G401.6 (cell line): ENCODE data around the gene AURKAIP1.

Experiments
- FAIRE-seq: peaks from 2 replicates; lab custom pipeline; 2012; peaks lifted over from hg19 to GRCh38; lab: Jason Lieb, UNC

Gene AURKAIP1

DNA sequence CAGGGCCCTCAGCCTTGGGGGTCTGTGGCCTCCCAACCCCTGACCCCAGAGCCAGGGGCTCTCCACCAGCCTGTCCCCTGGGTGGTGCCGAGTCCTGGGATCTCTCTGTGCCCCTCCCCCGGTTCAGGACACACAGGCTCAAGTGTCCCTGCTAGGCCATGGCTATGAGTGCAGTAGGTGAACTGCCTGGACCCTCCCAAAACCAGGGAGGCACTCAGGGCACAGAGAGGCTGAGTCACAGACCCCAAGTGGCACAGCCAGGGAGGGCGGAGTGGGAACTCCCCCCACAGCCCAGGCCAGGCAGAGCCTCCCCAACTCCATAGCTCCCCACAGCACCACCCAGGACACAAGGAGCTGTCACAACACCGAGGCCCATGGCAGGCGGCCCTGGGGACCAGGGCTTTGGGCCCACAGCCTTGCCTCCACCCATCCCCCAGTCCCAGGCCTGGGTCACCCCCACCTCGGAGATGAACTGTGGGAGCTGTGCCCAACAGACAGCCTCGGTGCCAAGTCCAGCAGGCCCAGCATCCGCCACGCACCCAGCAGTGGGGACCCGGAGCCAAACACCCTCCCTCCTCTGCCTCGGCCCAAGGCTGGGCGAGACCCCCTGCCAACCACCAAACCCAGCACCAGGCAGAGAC is 29.0 kb downstream of the AURKAIP1 start:
- FAIRE-seq: no peak

DNA sequence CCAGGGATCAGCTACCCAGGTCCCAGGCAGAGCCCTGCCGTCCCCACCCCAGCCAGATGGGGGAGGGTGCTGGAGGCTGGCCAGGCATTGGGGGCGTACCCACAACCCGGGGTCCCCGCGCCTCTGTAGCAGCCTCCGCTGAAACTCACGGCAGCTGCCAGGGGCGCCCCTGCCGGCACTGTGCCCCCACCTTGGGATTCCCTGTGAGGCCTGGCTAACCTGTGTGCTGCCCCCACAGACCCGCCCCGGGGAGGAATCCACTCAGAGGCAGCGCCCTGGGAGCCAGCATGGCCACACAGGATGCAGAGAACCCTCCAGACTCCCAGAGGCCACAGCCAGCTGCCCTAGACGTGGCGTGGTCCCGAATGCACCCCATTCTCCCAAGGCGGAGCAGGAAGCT is 29.6 kb downstream of the AURKAIP1 start:
- no peak for FAIRE-seq

DNA sequence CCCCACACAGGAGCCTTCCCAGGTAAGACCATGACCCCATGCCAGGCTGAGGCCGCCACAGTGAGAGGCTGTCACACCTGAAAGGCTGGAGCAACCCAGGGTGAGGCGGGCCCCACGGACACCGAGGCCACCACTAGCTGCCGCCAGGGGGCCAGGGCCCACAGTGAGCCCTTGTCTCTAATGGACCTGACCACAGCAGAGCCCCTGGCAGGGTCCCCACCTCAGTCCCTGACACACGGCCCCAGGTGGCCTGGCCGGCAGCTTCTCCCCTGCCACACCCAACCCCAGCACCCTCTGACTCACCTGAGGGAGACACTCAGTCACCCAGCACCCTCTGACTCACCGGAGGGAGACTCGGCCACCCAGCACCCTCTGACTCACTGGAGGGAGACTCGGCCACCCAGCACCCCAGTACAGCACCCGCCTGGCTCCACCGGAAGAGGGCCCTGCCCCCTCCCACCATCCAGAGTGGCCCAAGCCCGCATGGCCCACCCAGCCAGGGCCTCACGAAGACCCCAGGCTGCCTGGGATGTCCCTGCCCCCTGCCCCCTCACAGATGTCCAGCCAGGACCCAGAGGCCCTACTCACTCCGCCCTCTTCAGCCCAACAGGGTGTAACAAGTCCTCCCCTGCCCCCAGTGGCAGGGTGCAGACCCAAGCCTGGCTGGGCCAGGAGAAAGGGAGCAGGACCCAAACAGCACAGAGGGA is 30.2 kb downstream of the AURKAIP1 start:
- FAIRE-seq: no peak

DNA sequence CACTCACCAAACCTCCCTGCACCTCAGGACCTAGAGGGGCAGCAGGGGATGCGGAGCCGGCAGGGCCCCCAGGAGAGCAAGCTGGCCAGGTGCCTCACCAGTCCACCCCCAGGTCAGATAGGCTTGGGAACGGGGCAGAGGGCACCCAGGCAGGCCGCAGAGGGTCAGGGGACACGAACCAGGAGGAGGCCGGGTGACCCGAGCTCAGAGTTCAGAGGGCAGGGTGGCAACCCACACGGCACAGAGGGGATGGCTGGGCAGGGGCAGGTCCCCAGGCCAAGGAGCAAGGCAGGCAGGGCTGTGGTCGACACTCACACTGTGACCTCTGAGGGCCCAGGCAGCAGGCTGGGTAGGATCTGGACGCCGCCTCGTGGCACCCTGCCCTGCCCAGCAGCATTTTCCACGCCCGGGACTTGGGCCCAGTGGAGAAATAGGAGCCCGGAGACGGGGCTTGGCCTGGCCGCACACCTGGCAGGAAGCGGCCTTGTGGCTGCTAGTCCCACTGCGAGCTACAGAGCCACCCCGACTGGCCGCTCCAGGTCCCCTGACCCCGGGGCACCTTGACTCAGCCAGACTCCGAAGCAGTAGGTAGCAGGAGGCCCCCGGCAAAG is 31.1 kb downstream of the AURKAIP1 start:
- FAIRE-seq: no peak

DNA sequence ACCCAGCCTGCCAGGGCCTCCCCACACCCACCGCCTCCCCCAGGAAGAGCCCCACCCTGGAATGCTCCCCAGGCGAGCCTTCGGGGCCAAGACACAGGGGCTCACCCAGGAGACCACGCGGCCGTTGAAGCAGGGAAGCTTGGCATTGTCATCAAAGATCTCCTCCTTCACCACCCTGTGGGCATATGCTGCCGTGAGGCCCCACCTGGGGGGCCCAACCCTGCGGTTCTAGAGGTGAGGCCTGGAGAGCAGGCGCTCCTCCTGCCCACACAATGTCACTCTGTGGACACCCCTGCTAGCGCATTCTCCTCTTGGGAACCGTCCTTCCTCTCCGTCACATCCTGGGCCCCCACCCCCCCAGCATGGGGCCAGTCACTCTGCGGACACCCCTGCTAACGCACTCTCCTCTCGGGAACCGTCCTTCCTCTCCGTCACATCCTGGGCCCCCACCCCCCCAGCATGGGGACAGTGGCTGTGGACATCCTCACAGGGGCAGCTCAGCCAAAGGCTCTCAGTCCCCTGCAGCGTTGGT is 32.4 kb downstream of the AURKAIP1 start:
- FAIRE-seq: no peak

DNA sequence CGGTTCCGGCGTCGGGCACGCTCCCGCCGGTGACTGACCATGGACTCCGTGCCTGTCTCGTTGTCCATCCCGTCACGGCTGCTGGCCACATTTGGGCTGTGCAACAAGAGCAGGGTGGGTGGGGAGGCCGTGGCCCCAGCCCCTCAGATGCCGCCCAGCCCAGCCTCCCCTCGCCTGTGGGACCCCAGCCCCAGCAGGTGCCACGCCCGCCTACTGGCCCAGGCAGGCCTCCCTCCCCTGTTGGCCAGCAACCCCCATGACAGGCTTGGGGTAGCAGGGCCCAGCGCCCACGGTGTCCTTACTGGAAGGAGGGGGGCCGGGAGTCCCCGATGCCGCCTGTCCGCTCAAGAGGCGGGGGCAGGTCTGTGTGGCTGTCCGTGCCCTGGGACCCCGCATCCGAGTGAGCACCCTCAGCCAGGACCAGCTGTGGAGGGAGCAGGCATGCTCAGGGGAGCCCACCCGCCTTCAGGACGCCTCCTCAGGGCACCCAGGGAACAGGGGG is 32.9 kb downstream of the AURKAIP1 start:
- no peak for FAIRE-seq

DNA sequence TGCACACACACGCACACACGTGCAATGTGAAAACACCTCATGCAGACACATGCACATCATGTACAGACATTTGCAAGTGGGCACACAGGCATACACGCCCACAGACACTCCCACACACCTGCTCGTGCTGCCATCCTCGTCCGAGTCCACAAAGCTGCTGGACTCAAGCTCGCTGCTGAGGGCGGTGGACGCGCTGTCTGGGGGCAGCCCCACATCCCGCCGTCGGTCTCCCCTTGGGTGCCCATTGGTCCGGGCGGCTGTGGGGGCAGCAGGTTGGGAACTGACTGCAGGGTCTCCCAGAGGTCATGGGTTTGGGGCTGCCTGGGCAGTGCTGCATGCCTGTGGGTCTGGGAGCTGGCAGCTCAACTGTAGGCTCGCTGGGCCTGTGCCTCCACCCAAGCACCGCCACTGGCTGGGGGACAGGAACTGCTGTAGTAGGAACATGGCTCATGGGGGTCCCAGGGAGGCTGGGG is 33.4 kb downstream of the AURKAIP1 start:
- no peak for FAIRE-seq

DNA sequence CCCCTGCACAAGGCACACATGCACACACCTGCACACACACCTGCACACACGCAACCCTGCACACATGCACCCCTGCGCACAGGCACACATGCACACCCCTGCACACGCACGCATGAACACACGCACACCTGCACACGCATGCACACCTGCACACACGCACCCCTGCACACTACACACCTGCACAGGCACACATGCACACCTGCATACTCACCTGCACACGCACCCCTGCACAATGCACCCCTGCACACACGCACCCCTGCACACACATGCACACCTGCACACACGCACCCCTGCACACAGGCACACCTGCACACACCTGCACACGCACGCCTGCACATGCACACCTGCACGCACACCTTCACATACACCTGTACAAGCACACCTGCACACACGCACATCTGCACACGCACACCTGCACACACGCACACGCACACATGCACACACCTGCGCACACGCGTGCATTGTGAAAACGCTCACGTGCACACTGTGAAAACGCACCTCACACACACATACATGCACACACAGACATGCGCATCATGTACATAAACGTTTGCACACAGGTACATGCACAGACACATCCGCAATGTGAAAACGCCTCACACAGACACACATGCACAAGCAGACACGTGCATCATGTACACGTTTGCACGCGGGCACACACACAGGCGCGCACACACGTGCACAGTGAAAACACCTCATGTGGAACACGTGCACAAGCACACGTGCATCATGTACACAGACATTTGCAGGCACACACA is 34.0 kb downstream of the AURKAIP1 start:
- FAIRE-seq: no peak

DNA sequence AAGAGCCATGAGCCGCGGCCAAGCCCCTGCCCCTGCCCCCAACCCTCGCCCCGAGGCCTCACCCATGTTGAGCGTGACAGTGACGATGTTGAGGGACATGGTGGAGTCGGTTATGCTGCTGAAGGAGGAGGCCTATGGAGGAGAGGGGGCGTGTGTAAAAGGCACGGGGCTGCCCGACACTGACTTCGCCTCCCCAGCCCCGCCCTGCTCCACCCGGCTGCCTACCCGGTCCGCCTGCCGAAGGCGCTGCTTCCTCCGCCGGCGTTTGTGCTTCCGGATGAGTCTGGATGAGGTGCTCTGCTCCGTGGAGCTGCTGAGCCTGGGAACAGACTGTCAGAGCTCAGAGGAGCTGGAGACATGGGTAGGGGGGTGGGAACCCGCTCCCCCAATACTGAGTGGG is 34.8 kb downstream of the AURKAIP1 start:
- no peak for FAIRE-seq

DNA sequence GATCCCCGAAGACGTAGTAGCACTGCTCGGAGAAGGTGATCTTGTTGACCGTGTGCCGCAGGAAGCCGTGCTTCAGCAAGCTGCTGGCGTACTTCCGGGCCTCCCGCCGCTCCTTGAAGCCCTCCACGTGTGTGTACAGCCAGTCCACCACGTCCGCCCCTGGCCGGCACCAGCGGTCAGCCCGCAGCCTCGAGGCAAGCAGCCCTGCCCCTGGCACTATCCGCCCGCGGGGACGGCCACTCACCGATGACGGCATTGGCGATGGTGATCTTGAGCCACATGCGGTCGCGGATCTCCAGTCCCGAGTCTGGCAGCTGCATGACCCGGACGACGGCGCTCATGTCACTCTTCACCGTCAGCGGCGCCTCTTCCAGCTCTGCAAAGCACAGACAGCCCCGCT is 36.7 kb downstream of the AURKAIP1 start:
- FAIRE-seq: no peak

DNA sequence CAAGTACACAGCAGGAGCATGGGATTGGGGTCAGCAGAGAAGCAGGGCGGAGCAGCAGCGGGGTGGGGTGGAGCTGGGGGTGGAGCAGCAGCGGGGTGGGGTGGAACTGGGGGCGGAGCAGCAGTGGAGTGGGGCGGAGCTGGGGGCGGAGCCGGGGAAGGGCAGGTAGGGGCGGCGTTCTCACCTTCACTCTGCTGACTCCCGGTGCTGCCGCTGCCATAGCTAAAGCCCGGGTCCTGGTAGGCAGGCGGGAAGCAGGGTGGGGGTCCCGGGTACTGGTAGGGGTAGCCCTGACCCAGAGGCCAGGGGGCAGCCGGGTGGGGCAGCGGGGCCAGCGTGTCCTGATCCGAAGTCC is 37.2 kb downstream of the AURKAIP1 start:
- no peak for FAIRE-seq

DNA sequence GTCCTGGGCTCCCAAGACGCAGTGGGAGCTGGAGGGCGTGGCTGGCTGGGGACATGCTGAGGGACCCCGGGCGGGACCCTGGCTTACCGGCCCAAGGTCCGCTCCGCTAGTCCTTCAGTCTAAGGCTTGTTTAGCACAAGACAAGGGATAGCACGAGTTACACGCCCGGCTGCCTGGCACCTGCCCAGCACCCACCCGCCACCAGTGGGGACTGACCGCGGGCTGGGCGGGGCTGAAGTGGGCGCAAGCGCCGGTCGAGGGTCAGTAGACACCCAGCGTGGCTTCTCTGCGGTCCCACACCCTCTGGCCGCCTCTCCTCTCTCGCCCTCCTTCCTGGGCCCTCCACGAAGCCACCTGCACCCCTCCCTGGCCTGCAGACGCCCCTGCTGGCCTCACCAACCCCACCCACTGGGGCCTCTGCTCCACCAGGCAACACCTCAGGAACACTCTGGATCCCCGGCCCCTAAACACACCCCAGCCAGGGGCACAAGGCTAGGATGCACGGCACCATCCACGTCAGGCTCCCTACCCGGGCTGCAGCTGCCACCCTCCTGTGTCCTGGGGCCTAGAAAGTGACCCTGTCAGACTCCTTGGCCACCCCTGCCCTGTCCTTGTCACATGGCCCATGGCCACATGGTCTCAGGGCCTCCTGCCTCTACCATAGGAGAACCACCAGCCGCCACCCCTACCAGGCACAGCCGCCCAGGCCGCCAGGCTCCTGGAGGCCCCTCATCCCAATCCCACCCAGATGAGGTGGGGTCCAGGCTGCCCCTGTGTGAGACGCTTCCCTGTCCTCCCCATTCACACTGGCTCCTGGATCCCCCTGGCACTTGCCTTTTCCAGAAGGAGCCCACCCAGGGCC is 37.8 kb downstream of the AURKAIP1 start:
- FAIRE-seq: no peak

DNA sequence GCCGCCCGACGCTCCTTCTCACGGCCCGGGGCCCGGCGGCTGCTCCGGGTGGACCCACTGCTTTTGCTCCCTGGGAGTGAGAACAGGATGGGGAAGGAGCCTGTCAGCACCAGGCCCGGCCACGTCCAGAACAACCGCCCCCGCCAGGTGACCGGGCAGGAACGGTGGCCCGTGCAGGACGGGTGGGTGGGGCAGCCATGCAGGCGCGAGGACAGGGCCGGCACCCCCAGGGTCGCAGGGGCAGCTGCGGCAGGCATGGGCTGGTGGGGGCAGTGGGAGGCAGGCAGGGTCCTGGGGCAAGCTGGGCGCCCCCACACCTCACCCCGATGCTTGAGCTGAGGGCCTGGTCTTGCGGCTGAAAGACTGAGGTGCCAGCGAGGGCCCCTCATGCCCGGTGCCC is 38.6 kb downstream of the AURKAIP1 start:
- no peak for FAIRE-seq

DNA sequence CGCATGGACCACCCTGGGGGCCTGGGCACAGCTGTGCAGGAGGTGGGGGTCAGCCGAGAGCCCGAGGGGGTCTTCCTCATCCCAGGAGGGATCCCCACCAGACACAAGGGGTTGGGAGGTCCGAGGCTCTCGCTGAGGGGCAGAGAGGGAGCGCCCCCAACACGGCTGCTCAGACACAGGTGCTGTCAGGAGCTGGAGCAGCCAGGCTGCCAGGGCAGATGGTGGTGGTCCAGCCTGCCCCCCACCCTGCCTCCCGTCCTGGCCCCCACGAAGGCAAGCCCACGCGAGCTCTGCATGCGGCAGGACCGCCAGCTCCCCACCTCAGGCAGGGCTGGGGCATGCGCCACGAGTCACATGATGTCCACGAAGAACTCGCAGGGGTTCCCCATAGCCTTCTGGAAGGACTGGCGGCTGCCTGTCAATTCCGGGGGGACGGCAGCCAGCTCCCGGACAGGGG is 39.2 kb downstream of the AURKAIP1 start:
- FAIRE-seq: no peak

DNA sequence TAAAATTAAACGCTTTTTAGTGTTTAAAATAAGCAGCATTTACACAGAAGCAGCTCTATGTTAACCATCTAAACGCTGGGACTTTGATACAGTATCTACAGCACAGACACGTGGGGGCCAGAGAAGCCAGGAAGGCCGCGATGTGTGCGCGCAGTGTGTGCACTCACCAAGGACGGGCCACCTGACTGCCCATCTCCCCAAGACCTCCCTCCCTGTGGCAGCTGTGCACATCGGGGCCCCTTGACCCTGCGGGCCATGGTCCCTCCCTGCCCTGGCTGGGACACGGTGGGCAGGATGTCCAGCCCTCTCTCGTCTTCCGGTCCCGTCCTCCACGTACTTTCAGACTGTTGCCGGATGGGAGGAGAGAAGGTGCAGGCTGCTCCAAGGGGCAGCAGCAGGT is 39.7 kb downstream of the AURKAIP1 start:
- FAIRE-seq: no peak

DNA sequence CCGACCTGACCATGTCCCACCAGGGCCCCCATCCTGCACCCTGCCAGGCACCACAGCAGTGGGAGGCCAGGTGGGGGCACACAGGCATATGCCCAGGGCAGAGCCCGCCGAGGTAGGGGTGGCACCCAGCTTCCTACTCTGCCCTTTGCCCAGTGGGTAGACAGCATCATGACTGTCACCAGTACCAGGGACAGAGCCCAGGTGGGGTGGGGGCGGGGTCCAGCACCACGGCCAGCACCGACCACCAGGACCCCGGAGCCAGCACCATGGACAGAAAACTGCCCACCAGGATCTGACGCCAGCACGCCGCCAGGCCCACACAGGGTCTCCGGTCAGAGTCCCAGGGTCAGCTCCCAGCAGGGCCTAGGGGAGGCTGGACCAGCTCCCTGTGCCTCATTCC is 40.2 kb downstream of the AURKAIP1 start:
- no peak for FAIRE-seq

DNA sequence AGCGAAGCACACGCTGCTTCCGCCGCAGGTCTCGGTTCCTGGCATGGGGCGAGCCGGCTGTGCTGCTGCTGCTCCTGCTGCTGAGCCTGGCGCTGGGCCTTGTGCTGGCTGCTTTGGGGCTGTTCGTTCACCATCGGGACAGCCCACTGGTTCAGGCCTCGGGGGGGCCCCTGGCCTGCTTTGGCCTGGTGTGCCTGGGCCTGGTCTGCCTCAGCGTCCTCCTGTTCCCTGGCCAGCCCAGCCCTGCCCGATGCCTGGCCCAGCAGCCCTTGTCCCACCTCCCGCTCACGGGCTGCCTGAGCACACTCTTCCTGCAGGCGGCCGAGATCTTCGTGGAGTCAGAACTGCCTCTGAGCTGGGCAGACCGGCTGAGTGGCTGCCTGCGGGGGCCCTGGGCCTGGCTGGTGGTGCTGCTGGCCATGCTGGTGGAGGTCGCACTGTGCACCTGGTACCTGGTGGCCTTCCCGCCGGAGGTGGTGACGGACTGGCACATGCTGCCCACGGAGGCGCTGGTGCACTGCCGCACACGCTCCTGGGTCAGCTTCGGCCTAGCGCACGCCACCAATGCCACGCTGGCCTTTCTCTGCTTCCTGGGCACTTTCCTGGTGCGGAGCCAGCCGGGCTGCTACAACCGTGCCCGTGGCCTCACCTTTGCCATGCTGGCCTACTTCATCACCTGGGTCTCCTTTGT is 41.3 kb downstream of the AURKAIP1 start:
- no peak for FAIRE-seq

DNA sequence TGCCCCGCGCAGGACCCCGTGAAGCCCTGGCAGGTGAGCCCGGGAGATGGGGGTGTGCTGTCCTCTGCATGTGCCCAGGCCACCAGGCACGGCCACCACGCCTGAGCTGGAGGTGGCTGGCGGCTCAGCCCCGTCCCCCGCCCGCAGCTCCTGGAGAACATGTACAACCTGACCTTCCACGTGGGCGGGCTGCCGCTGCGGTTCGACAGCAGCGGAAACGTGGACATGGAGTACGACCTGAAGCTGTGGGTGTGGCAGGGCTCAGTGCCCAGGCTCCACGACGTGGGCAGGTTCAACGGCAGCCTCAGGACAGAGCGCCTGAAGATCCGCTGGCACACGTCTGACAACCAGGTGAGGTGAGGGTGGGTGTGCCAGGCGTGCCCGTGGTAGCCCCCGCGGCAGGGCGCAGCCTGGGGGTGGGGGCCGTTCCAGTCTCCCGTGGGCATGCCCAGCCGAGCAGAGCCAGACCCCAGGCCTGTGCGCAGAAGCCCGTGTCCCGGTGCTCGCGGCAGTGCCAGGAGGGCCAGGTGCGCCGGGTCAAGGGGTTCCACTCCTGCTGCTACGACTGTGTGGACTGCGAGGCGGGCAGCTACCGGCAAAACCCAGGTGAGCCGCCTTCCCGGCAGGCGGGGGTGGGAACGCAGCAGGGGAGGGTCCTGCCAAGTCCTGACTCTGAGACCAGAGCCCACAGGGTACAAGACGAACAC is 42.1 kb downstream of the AURKAIP1 start:
- FAIRE-seq: no peak

DNA sequence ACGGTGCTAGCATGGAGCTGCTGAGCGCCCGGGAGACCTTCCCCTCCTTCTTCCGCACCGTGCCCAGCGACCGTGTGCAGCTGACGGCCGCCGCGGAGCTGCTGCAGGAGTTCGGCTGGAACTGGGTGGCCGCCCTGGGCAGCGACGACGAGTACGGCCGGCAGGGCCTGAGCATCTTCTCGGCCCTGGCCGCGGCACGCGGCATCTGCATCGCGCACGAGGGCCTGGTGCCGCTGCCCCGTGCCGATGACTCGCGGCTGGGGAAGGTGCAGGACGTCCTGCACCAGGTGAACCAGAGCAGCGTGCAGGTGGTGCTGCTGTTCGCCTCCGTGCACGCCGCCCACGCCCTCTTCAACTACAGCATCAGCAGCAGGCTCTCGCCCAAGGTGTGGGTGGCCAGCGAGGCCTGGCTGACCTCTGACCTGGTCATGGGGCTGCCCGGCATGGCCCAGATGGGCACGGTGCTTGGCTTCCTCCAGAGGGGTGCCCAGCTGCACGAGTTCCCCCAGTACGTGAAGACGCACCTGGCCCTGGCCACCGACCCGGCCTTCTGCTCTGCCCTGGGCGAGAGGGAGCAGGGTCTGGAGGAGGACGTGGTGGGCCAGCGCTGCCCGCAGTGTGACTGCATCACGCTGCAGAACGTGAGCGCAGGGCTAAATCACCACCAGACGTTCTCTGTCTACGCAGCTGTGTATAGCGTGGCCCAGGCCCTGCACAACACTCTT is 42.8 kb downstream of the AURKAIP1 start:
- FAIRE-seq: no peak
